NCI-H1048 (cell line): ENCODE results near the gene NBPF4.
"Not testable (repeated sequence)": the region's sequence is repeated elsewhere in the genome, so short reads cannot be mapped to it uniquely, and the experiment has no call there.

Experiments used
- DNase-seq: peaks from one replicate; lab custom pipeline; 2025; lab: John Stamatoyannopoulos, UW

NBPF4 gene

GRCh38 chr1:108243976-108244375 lies at the start of gene NBPF4:
Gene NBPF4 (minus strand): TSS chr1:108244076. CDS start chr1:108243761, 315 bp downstream.
- not testable (repeated sequence) for DNase-seq

- not testable (repeated sequence) for DNase-seq
These were observed 38.8 kb upstream of the NBPF4 start for GRCh38 chr1:108282528-108283257.

GRCh38 chr1:108272485-108273327 lies 28.8 kb upstream of the NBPF4 start:
- DNase-seq, result not testable (repeated sequence)

- DNase-seq, result not testable (repeated sequence)
These were observed 23.2 kb upstream of the NBPF4 start for GRCh38 chr1:108267097-108267496.

GRCh38 chr1:108261967-108262366 lies 18.1 kb upstream of the NBPF4 start:
- not testable (repeated sequence) for DNase-seq

GRCh38 chr1:108261519-108261918 lies 17.6 kb upstream of the NBPF4 start:
- not testable (repeated sequence) for DNase-seq

- DNase-seq, result not testable (repeated sequence)
These were observed 16.8 kb upstream of the NBPF4 start for GRCh38 chr1:108260578-108261259.

- DNase-seq, result not testable (repeated sequence)
These were observed 11.6 kb upstream of the NBPF4 start for GRCh38 chr1:108255426-108255825.

GRCh38 chr1:108239426-108239825 lies 4.5 kb downstream of the NBPF4 start:
- not testable (repeated sequence) for DNase-seq

- DNase-seq, result not testable (repeated sequence)
These were observed 8.6 kb downstream of the NBPF4 start for GRCh38 chr1:108235308-108235707.

- not testable (repeated sequence) for DNase-seq
These were observed 11.7 kb downstream of the NBPF4 start for GRCh38 chr1:108232183-108232582.

GRCh38 chr1:108229976-108230375 lies 13.9 kb downstream of the NBPF4 start:
- DNase-seq, result not testable (repeated sequence)

GRCh38 chr1:108227772-108228171 lies 16.1 kb downstream of the NBPF4 start:
- not testable (repeated sequence) for DNase-seq

- not testable (repeated sequence) for DNase-seq
These were observed 17.0 kb downstream of the NBPF4 start for GRCh38 chr1:108226855-108227254.

- not testable (repeated sequence) for DNase-seq
These were observed 20.6 kb downstream of the NBPF4 start for GRCh38 chr1:108223226-108223625.

GRCh38 chr1:108217515-108218174 lies 26.2 kb downstream of the NBPF4 start:
- not testable (repeated sequence) for DNase-seq

GRCh38 chr1:108217007-108217406 lies 26.9 kb downstream of the NBPF4 start:
- not testable (repeated sequence) for DNase-seq

GRCh38 chr1:108216028-108216890 lies 27.6 kb downstream of the NBPF4 start:
- DNase-seq, result not testable (repeated sequence)

GRCh38 chr1:108214641-108215465 lies 29.0 kb downstream of the NBPF4 start:
- not testable (repeated sequence) for DNase-seq

- DNase-seq, result no peak
These were observed 32.9 kb downstream of the NBPF4 start for GRCh38 chr1:108211014-108211413.
